Transverse colon (tissue), 4 donors: Measurements from ENCODE around the gene FOXI1. TPM values are rescaled to one million over a fixed set of nuclear protein-coding genes. Genes with fewer than 3 reads are reported as not detected.

ENCODE experiments used
- DNase-seq: peaks from one replicate; pipeline ENCODE4 v3.0.0-alpha.2; 2019
- H3K27ac ChIP-seq, 4 donors: fragments of 200-600 bp; sonication (generic); 2 replicates each; pipeline ENCODE4 v1.5.1; 2016 to 2018; ENCODE audit warnings: inconsistent platforms in 4 of 4
- H3K27me3 ChIP-seq: fragments of 200-600 bp; sonication (generic); 2 replicates; pipeline ENCODE4 v1.5.1; 2017; ENCODE audit warnings: inconsistent platforms
- H3K36me3 ChIP-seq, 4 donors: fragments of 200-600 bp; sonication (generic); 2 replicates each; pipeline ENCODE4 v1.5.1; 2017 to 2019; ENCODE audit warnings: inconsistent platforms in 4 of 4
- H3K4me1 ChIP-seq, 4 donors: fragments of 200-600 bp; sonication (generic); 2 replicates each; pipeline ENCODE4 v1.5.1; 2017 to 2020; ENCODE audit warnings: inconsistent platforms in 4 of 4
- H3K4me3 ChIP-seq, 4 donors: fragments of 200-600 bp; sonication (generic); 1 replicate in 1 of 4; 2 replicates in 3 of 4; pipeline versions ENCODE4 v1.5.1 to v1.6.1; 2017 to 2019; ENCODE audit warnings: inconsistent platforms in 4 of 4
- H3K9me3 ChIP-seq, 2 donors: fragments of 200-600 bp; sonication (generic); 2 replicates each; pipeline ENCODE4 v1.5.1; 2017 to 2019; ENCODE audit warnings: inconsistent platforms in 2 of 2
- EP300 ChIP-seq: sonication (generic); formaldehyde crosslinking; IDR thresholded peaks from one replicate; pipeline ENCODE4 v1.6.1; 2017; ENCODE audit warnings: antibody characterized with exemption, low read depth
- POLR2A ChIP-seq: fragments of 450-650 bp; IDR thresholded peaks from one replicate; pipeline ENCODE4 v1.6.1; 2016; ENCODE audit warnings: antibody characterized with exemption, mild to moderate bottlenecking, moderate library complexity
- POLR2AphosphoS5 ChIP-seq, 3 donors: sonication (generic); formaldehyde crosslinking; IDR thresholded peaks; one replicate each; pipeline ENCODE4 v1.6.1; 2016; ENCODE audit warnings: antibody characterized with exemption in 3 of 3
- WGBS, 2 donors: methylation state at CpG; one replicate each; pipeline ENCODE4 v1.1.5; 2018; ENCODE audit warnings: low coverage in 1 of 2; 5-methylcytosine and 5-hydroxymethylcytosine counted together
- in situ Hi-C, 4 donors: fragments of 200-750 bp; cut with MboI; loops; one replicate each; pipeline versions ENCODE4 v1.15.0 to v1.15.1; 2017; ENCODE audit warnings: low sequenced_read_pairs in 3 of 4, low pct_ligation_motif_present in 1 of 4, low pct_unique_long_range_greater_than_20kb in 1 of 4
- intact Hi-C: fragments of 100-400 bp; cut with DNase I; formaldehyde crosslinking; loops from one replicate; pipeline ENCODE4 v1.15.1; 2023; ENCODE audit warnings: low total_unique reads
- total RNA-seq, 4 donors: library from RNA; depleted of rRNA; stranded (reverse); fragments of >200 nt; gene quantifications; one replicate each; pipeline ENCODE4 v1.1.0, GENCODE V29; 2016
- TF ChIP-seq, protein P1 (sequence below), 5 experiments: fragments of 200-600 bp in 3 of 5; fragments of 450-650 bp in 2 of 5; sonication (generic) in 3 of 5; IDR thresholded peaks; 1 replicate in 2 of 5; 2 replicates in 3 of 5; pipeline ENCODE4 v1.5.1; 2016 to 2017; ENCODE audit warnings: antibody characterized with exemption in 5 of 5, inconsistent platforms in 3 of 5, mild to moderate bottlenecking in 2 of 5, moderate library complexity in 1 of 5

Gene FOXI1
- total RNA-seq, 4 donors from 2014 or later = not detected

DNA sequence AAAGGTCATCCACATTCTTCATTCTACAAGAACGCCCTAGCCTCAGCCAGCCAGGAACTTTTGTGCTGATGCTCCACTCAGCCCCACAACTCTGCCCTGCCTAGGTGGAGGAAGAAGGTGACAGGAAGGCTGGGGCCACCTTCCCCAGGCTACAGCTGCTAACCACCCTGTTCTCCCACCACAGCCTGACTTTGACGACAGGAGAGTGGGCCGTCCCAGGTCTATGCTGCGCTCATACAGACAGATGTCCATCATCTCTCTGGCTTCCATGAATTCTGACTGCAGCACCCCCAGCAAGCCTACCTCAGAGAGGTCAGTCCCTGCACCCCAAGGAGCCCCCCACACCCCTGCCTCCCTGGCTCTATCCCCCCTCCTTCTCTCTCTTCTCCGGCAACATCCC lies 28.2 kb upstream of the FOXI1 start:
- no peaks in the 10 kb centered on the region for H3K4me1 ChIP-seq
- 71 to 89% methylated on average over 2 to 5 of the region's 5 CpGs for WGBS, 2 donors
- no peak for DNase-seq
- no peak overlapping the region for H3K27ac ChIP-seq
- no peaks in the 10 kb centered on the region for H3K36me3 ChIP-seq
- in situ Hi-C loops (no loop called here), intact Hi-C loops (no loop called here)
- no peak for TF ChIP-seq POLR2A
- no peak for TF ChIP-seq POLR2AphosphoS5 (IDR thresholded peaks at IDR 0.05)
- TF ChIP-seq, protein P1, sequence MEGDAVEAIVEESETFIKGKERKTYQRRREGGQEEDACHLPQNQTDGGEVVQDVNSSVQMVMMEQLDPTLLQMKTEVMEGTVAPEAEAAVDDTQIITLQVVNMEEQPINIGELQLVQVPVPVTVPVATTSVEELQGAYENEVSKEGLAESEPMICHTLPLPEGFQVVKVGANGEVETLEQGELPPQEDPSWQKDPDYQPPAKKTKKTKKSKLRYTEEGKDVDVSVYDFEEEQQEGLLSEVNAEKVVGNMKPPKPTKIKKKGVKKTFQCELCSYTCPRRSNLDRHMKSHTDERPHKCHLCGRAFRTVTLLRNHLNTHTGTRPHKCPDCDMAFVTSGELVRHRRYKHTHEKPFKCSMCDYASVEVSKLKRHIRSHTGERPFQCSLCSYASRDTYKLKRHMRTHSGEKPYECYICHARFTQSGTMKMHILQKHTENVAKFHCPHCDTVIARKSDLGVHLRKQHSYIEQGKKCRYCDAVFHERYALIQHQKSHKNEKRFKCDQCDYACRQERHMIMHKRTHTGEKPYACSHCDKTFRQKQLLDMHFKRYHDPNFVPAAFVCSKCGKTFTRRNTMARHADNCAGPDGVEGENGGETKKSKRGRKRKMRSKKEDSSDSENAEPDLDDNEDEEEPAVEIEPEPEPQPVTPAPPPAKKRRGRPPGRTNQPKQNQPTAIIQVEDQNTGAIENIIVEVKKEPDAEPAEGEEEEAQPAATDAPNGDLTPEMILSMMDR (IDR thresholded peaks at IDR 0.05) = no peak
- no peak for TF ChIP-seq EP300
- no peak overlapping the region for H3K4me3 ChIP-seq
- no peaks in the 10 kb centered on the region for H3K27me3 ChIP-seq
- H3K9me3 ChIP-seq = no peaks in the 10 kb centered on the region

DNA sequence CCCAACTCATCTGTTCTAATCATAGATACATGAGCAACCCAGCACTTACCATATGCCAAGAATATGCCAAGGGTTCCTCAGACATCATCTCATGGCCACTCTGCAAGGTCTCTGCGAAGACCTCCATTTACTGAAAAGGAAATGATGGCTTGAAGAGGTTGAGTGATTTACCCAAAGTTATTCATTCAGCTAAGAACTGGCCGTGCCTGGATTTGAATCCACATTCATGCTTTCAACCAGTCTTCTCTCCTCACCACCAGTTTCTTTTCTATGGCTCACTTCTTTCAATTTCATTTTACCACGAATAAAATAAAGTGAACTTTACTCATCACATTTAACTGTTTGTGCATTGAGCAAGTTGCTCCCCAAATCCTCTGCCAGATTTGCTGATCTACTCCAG lies 27.2 kb upstream of the FOXI1 start:
- Histone ChIP-seq H3K36me3 (no peaks in the 10 kb centered on the region), H3K4me3 (no peak overlapping the region), H3K27ac (no peak overlapping the region), H3K9me3 (no peaks in the 10 kb centered on the region), H3K4me1 (no peaks in the 10 kb centered on the region), H3K27me3 (no peaks in the 10 kb centered on the region)
- TF ChIP-seq POLR2A (no peak), EP300 (no peak), POLR2AphosphoS5 (IDR thresholded peaks at IDR 0.05) (no peak)
- TF ChIP-seq, protein P1 (IDR thresholded peaks at IDR 0.05) = no peak
- no peak for DNase-seq
- 55 to 66% methylated on average over 2 to 3 of the region's 3 CpGs for WGBS, 2 donors
- intact Hi-C loops = no loop called here
- in situ Hi-C loops = no loop called here

GRCh38 chr5:170078931-170079330 lies 26.8 kb upstream of the FOXI1 start:
- in situ Hi-C loops (no loop called here), intact Hi-C loops (no loop called here)
- TF ChIP-seq POLR2AphosphoS5 (IDR thresholded peaks at IDR 0.05) (no peak), POLR2A (no peak), EP300 (no peak)
- TF ChIP-seq, protein P1 (IDR thresholded peaks at IDR 0.05) = no peak
- Histone ChIP-seq H3K9me3 (no peaks in the 10 kb centered on the region), H3K4me1 (no peaks in the 10 kb centered on the region), H3K27ac (no peak overlapping the region), H3K4me3 (no peak overlapping the region), H3K27me3 (no peaks in the 10 kb centered on the region), H3K36me3 (no peaks in the 10 kb centered on the region)
- WGBS, 2 donors = 88 to 92% methylated on average over 10 to 11 of the region's 13 CpGs
- no peak for DNase-seq

GRCh38 chr5:170080217-170080616 lies 25.5 kb upstream of the FOXI1 start:
- WGBS, 2 donors = 92% methylated on average over 1 of the region's 1 CpG; no CpG with 5 or more reads in 1 of the 2 donors
- H3K4me3 ChIP-seq = no peak overlapping the region
- H3K36me3 ChIP-seq = no peaks in the 10 kb centered on the region
- H3K27me3 ChIP-seq = no peaks in the 10 kb centered on the region
- no peak for DNase-seq
- no peaks in the 10 kb centered on the region for H3K4me1 ChIP-seq
- in situ Hi-C loops (no loop called here), intact Hi-C loops (no loop called here)
- no peaks in the 10 kb centered on the region for H3K9me3 ChIP-seq
- no peak overlapping the region for H3K27ac ChIP-seq
- TF ChIP-seq POLR2A (no peak), POLR2AphosphoS5 (IDR thresholded peaks at IDR 0.05) (no peak), EP300 (no peak)
- TF ChIP-seq, protein P1 (IDR thresholded peaks at IDR 0.05) = no peak
